Stimulated activated CD8-positive, alpha-beta memory T cell treated with anti-CD3 and anti-CD28 coated beads, Interleukin-15, amount 100 ng/mL, for 4 hours (primary cell): ENCODE measurements around the gene TSPOAP1.
"Not testable (repeated sequence)": the region's sequence is repeated elsewhere in the genome, so short reads cannot be mapped to it uniquely, and the experiment has no call there.

Experiments used
- DNase-seq, 2 donors: peaks; one replicate each; pipeline ENCODE4 v3.0.0-alpha.2; 2020; ENCODE audit warnings: low read depth in 2 of 2

Gene TSPOAP1

DNA sequence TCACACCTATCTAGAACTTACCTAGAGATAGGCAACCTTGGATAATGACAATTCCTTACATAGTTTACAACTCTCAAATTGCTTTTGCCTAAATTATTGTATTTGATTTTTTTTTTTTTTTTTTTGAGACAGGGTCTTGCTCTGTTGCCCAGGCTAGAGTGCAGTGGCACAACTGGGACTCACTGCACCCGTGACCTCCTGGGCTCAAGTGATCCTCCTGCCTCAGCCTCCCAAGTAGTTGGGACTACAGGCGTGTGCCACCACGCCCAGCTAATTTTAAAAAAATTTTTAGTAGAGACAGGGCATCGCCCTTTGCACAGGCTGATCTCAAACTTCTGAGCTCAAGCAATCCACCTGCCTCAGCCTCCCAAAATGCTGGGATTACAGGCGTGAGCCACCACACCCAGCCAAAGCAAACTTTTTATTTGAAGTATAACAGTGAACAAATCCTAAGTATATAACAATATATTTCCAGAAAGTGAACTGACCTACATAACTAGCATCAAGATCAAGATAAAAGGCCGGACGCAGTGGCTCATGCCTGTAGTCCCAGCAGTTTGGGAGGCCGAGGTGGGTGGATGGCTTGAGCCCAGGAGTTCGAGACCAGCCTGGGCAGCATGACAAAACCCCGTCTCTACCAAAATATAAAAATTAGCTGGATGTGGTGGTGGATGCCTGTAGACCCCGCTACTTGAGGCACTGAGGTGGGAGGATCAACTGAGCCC lies 12.7 kb upstream of the TSPOAP1 start:
- DNase-seq, result not testable (repeated sequence)

DNA sequence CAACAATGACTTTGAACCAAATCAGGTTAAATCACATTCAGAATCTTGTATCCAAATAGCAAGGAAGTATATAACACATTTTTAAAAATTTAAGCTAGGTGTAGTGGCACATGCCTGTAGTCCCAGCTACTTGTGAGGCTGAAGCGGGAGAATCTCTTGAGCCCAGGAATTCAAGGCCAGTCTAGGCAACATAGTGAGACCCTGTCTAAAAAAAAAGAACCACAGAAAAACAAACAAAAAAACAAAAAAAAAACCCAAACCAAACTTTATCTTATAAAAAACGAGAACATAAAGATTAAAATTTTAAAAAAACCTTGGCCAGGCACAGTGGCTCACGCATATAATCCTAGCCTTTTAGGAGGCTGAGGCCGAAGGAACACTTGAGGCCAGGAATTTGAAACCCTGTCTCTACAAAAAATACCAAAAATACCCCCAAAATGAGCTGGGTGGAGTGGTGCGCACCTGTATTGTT lies 11.8 kb upstream of the TSPOAP1 start:
- no peak for DNase-seq

DNA sequence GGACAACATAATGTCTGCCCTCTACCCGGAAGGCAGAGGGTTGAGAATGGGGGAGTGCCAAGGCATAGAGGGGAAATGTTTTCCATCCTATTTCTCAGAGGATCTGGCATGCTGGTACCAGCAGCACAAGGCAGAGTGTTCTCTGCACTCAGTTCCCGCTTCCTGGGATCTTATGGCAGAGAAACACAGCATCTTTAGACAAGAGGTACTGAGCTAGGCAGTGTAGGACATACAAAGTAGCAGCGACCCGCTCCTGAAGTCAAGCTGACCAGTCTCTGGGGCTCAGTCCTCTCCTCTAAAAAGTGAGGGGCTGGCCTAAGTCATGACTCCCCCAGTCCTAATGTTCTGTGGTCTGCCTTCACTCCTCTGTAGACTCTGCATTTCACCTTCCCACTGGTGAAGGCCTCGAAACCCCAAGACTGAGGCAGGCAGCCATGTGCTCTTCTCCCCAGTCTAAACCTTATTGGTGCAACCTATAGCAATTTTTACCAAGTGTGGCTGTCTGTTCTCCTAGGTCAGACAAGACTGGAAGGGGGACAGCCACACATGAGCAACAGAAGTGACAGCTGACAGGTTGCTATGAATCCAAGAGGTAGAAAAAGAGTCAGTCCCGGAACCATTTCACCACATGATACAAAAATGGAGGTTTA lies 11.3 kb upstream of the TSPOAP1 start:
- DNase-seq, result no peak

GRCh38 chr17:58338841-58339754 lies 10.5 kb upstream of the TSPOAP1 start:
- DNase-seq, result no peak

DNA sequence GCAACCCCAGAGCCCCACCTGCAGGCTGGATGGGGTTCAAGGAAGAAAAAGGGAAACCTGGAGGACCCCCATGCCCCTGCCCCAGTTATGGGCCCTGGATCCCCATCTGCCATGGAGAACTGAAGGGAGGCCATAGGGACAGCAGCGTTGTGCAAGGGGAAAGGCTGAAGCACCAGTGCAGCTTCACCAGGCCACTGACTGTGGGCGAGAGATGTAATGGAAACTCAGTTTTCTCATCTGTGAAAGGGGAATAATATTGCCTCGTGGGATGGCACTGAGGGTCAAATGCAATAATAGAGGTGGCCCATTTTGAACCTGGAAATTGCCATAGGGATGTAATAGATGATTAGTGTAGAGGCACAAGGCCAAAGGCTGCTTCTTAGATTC lies 9.9 kb upstream of the TSPOAP1 start:
- no peak for DNase-seq

GRCh38 chr17:58337600-58338453 lies 9.2 kb upstream of the TSPOAP1 start:
- DNase-seq, result peak; percentile 91 to 92

DNA sequence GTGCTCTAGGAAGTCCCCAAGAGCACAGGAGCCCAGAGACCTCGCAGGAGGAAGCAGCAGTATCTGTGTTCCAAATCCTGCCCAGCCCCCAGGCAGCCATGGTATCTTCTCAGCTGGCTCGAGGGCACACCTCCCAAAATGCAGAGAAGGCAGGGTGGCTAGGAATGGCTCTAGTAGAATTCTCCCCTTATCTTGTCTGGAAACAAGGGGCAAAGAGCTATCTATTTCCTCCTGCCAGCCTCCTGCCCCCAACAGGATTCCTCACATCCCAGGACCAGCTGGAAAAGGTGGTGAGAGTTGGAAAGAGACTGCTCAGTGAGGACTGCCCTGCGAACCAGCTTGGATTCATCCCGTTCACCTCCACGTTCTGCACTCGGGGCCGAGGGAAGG lies 8.6 kb upstream of the TSPOAP1 start:
- DNase-seq, result no peak

GRCh38 chr17:58336456-58337209 lies 8.0 kb upstream of the TSPOAP1 start:
- no peak for DNase-seq

DNA sequence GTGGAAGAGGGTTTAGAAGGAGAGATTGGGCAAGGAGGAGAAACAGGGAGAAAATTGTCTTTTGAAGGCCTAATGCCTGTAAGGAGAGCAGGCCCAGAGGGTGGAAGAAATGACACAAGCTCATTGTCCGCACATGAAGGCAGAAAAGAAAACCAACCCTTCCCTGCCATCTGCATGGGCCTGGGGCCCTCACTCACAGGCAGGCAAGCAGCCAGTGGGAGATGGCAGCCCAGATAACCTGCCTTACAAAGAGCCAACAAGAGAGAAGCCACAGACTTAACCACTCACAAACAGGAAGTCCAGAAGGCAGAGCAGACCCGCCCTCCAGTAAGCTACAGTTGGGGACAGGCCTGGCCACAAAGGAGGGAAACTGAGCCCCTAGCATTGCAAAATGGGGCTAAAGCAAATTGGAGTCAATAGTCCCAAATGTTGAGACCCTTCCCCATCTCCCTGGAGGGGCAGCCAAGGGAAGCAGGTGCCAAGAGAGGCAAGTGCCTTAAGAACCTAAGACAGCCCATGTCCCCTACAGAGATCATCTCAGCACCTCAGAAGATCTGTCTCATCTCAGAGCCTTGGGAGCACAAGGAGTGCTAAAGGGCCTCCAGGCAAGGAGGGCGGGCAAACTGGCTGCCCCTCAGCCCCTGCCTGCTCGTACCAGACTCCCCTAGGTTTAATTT lies 7.3 kb upstream of the TSPOAP1 start:
- DNase-seq, result no peak

DNA sequence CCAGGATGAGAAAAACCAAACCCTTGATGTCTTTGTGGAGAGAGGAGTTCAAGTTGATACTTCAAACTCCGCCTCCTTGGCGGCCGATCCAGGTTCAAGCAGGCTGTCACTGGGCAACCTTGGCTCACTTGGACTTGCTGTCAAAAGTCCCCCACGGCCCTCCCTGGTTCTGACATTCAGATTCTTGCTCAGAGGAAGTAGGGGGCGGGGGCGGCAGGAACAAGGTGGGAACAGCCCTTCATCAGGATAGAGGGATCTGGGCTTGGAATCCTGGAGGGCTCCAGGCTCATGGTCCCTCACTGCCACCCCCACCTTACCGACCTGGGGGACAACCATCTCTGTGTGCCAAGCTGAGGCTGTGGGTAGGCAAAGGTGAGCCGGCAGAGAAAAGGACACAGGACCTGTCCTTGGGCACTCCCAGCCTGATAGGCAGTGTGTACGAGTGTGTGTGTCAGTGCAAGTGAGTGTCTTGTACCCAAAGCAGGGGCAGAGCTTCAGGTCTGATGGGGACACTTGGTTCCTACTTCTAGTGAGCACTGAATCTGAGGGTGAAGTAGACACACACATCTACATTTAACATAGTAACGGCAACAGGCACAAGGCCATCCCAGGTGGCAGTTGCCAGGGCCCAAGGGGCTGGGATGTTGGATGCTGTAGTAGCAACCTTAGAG lies 6.6 kb upstream of the TSPOAP1 start:
- DNase-seq, result no peak

DNA sequence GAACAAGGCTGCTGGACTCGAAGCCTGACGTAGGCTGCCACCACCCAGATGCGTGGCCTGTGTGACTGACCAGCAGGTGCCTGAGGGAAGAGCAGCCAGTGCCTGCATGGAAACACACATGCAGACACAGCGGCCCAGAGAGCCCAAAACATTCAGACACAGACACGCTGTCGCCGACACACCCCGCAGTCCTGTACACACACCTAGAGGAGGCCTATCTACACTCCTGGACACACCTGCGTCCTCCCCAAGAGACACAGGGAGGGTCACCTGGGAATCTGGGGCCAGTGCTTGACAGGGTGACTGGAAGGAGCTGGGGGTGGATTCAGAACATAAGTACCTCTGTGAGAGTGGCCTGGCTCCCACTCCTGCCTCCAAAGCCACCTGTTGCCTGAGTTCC lies 6.1 kb upstream of the TSPOAP1 start:
- DNase-seq, result no peak

DNA sequence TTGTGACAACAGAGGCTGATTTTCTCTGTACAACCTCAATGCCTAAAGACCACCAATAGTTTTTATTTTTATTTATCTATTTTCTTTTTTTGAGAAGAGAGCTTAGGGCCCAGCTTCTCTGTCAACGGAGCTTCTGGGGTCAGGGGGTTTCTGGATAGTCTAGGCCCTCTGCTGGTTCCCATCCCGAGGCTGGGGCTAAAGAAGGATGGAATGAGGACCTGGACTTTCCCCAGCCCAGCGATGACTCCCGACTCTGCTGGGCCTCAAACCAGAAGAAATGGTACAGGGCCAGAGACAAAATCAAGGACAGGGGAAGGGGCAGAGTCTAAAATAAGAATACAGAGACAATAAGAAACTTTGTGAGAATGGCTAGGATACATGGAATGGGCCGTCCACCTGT lies 5.7 kb upstream of the TSPOAP1 start:
- DNase-seq, result no peak

DNA sequence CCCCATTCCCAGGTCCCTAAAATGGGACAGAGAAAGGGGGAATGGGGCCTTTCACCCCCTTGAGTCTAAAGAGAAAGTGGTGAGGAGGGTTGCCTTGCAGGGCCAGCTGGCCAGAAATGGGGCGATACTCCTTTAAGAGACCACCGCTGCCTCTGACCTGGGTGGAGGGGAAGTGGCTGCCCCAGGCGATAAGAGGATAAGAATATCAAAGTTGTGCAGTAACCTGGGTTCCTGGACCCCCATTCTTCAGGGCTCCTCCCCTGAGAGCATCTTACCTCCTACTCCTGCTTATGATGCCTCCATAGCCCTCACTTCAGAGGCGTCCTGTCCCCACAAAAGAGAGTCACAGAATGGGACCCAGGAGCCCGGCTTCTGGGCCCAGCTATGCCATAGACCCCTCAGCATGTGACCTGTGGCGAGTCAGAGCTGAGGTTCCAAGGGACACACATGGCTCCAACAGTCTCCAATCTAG lies 5.2 kb upstream of the TSPOAP1 start:
- no peak for DNase-seq

DNA sequence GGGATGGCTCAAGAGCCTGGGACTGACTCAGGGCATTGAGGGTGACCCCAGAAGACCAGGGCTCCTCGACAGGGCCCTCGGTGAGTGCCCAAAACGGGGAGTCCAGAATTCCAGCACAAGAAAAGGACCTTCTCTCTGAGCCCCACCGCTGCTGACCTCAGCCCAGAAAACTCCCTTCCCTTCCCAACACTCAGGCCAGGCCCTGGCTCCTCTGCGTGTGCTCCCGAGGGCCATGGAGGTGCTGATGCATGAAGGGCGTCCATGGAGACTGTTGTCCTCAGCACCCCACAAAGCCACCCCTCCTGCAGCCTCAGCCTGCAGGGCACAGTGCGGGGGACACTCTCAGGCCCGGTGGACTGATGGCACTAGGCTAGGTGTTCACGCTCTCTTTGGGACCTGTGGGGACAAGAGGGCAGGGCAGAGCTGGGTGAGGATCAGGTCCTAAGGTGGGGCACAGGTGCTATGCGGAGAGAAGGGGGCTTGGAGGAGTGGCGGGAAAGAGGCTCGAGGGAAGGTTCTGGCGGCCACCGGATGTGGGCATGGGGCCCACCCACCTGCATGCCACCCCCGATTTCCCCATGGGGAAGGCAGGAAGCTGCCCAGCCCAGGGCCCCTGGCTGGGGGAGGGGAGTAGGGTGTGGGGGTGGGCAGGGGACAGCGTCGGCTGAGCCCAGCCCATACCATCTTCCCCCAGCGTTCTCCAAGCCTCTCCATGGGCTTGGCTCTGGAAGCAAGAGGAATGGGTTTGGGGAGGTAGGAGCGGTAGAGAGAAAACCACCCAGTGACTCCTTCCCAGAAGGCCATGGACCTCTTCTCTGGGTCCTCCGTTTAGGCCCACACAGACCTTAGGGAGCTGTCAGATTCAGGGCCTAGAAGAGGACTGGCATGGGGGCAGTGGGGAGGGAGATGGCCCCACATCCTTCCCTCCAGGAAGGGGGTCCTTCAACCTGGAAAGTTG lies 4.5 kb upstream of the TSPOAP1 start:
- DNase-seq, result peak in 1 of 2 donors; percentile 62

DNA sequence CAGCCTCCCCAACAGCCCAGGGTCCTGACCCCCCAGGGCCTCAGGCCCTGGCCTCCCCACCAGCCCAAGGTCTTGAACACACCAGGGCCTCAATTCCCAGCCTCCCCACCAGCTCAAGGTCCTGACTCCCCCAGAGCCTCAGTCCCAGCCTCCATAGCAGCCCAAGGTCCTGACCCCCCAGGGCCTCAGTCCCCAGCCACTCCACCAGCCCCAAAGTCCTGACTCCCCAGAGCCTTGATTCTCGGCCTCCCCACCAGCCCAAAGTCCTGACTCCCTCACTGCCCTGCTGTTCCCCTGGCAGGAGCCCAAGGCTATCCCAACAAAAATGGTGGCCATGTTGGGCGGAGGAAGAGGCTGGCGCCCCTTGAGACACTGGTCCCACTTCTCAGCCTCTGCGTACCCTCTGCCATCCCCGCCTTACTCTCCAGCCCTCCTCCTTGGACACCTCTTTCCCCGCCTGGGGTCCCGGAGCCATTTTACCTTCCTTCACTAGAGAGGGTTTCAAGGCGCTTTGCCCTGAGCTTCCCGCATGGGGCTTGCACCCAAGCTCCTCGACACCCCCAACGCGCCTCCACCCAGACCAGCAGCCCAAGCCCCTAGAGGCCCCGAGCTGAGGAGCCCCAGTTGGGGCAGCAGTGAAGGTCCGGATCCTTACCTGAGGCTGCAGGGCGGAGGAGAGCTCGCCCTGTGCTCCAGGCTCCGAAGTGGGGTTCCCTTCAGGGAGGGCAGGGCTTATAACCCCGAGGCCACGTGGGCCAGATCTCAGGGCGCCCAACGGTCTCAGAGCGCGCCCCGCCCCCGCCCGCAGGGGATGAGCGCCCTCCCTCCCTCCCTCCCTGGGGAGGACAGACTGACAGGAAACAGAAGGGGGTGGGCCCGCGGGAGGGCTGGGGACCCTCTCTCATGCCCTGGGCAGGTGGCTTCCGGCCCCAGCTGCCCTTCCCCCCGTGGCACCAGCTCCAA lies 3.5 kb upstream of the TSPOAP1 start:
- peak; percentile 86 to 91 for DNase-seq

DNA sequence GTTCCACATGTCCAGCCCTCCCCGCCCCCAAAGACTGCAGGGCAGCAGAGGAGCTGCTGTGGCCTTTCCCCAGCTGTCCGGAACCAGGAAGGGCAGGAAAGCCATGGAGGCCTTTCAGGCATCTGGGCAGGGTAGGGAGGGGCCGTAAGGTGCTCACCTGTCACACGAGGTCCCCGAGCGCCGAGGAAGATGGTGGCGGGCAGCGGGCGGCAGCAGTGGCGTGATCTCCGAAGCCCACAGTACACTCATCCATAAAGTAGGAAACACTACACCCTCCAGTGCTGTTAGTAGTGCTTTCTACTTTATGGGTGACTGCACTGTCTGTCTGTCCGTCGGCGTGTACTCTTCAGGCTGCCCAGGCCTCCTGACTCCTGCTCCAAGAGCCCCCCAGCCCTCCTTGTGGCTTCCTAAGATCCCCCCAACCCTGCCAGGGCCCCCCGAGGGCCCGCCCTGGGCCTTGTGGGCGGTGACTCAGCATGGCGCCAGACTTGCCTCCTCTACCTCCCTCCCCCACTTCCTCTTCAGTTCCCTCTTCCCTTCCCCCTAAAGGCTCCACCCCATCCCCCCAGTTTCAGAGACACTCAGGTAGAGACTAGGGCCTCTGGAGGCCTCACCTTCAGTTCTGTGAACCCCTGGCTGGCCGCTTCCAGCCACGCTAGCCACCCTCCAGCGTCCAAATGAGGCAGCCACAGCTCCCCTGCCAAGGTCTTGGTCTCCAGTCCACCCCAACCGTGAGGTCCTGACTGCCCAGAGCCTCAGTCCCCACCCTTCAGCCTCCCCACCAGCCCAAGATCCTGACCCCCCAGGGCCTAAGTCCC lies 2.6 kb upstream of the TSPOAP1 start:
- peak; percentile 70 to 75 for DNase-seq
